ENCODE results near the gene IRAK2. TPM values are rescaled to one million over a fixed set of nuclear protein-coding genes. Genes with fewer than 3 reads are reported as not detected.

IRAK2 gene
- total RNA-seq, 2 experiments from 2014 or later = 1.4 TPM

- Histone ChIP-seq H3K9me3 (ENCODE audit: low read length) (no peaks in the 10 kb centered on the region), H4K20me1 (ENCODE audit: insufficient read depth, low read length) (no peaks in the 10 kb centered on the region; the same call in 1 of the 2 replicates), H3K4me2 (ENCODE audit: low read length) (no peak overlapping the region), H3K4me3 (ENCODE audit: low read depth, low read length, poor library complexity, severe bottlenecking) (no peak overlapping the region), H3K4me1 (ENCODE audit: insufficient read depth, low read length, poor library complexity, severe bottlenecking) (no peaks in the 10 kb centered on the region), H3K9me2 (ENCODE audit: insufficient read depth, low read length) (no peaks in the 10 kb centered on the region), H3K79me2 (ENCODE audit: insufficient read depth, low read depth, low read length) (no peaks in the 10 kb centered on the region), H3K36me3 (ENCODE audit: insufficient read depth, low read length) (peaks cover 58% of the 10 kb centered on the region; the same call in 1 of the 2 replicates), H2AFZ (ENCODE audit: low read length) (no peak overlapping the region), H3K27ac (ENCODE audit: low read depth, low read length, poor library complexity, severe bottlenecking) (no peak overlapping the region)
- intact Hi-C loops (cut with micrococcal nuclease; ENCODE audit: unreplicated experiment) = no loop called here
- ChIA-PET CTCF (ENCODE audit: unreplicated experiment) (no interaction called here), POLR2A (no interaction called here)
- no peak for DNase-seq (ENCODE audit: low spot score)
- no peak for TF ChIP-seq EZH2phosphoT487 (IDR thresholded peaks at IDR 0.05; ENCODE audit: borderline replicate concordance, low read depth, low read length)
- TF ChIP-seq CTCF (conservative IDR thresholded peaks at IDR 0.05; ENCODE audit: low read length) = no peak
- BruUV-seq (replicated peaks) = no TSS peak
These were observed 123.3 kb downstream of the IRAK2 start for GRCh38 chr3:10287936-10288574.

- H3K4me2 ChIP-seq (ENCODE audit: low read length) = no peak overlapping the region
- H3K4me1 ChIP-seq (ENCODE audit: insufficient read depth, low read length, poor library complexity, severe bottlenecking) = no peaks in the 10 kb centered on the region
- POLR2A ChIA-PET = interaction anchor here (0.6 kb wide), 1 partner anchor 93 kb away, joined by 4 read pairs; no protein-coding TSS in a partner anchor
- H3K27ac ChIP-seq (ENCODE audit: low read depth, low read length, poor library complexity, severe bottlenecking) = no peak overlapping the region
- DNase-seq (ENCODE audit: low spot score) = no peak
- TF ChIP-seq CTCF (conservative IDR thresholded peaks at IDR 0.05; ENCODE audit: low read length) (no peak), EZH2phosphoT487 (IDR thresholded peaks at IDR 0.05; ENCODE audit: borderline replicate concordance, low read depth, low read length) (no peak)
- no peaks in the 10 kb centered on the region for H3K9me3 ChIP-seq (ENCODE audit: low read length)
- no TSS peak for BruUV-seq (replicated peaks)
- no peaks in the 10 kb centered on the region; the same call in 1 of the 2 replicates for H4K20me1 ChIP-seq (ENCODE audit: insufficient read depth, low read length)
- CTCF ChIA-PET (ENCODE audit: unreplicated experiment) = no interaction called here
- H3K4me3 ChIP-seq (ENCODE audit: low read depth, low read length, poor library complexity, severe bottlenecking) = no peak overlapping the region
- H3K9me2 ChIP-seq (ENCODE audit: insufficient read depth, low read length) = no peaks in the 10 kb centered on the region
- no peak overlapping the region for H2AFZ ChIP-seq (ENCODE audit: low read length)
- H3K36me3 ChIP-seq (ENCODE audit: insufficient read depth, low read length) = peaks cover 58% of the 10 kb centered on the region; the same call in 1 of the 2 replicates
- intact Hi-C loops (cut with micrococcal nuclease; ENCODE audit: unreplicated experiment) = no loop called here
- H3K79me2 ChIP-seq (ENCODE audit: insufficient read depth, low read depth, low read length) = no peaks in the 10 kb centered on the region
These were observed 123.8 kb downstream of the IRAK2 start for GRCh38 chr3:10288575-10288960.

- TF ChIP-seq CTCF (conservative IDR thresholded peaks at IDR 0.05; ENCODE audit: low read length) = no peak
- BruUV-seq (replicated peaks) = no TSS peak
- intact Hi-C loops (cut with micrococcal nuclease; ENCODE audit: unreplicated experiment) = no loop called here
- Histone ChIP-seq H3K9me3 (ENCODE audit: low read length) (no peaks in the 10 kb centered on the region), H3K4me1 (ENCODE audit: insufficient read depth, low read length, poor library complexity, severe bottlenecking) (no peaks in the 10 kb centered on the region), H2AFZ (ENCODE audit: low read length) (no peak overlapping the region), H3K79me2 (ENCODE audit: insufficient read depth, low read depth, low read length) (no peaks in the 10 kb centered on the region), H3K27ac (ENCODE audit: low read depth, low read length, poor library complexity, severe bottlenecking) (no peak overlapping the region), H3K36me3 (ENCODE audit: insufficient read depth, low read length) (peaks cover 56% of the 10 kb centered on the region; the same call in 1 of the 2 replicates), H3K4me3 (ENCODE audit: low read depth, low read length, poor library complexity, severe bottlenecking) (no peak overlapping the region), H3K4me2 (ENCODE audit: low read length) (no peak overlapping the region), H3K9me2 (ENCODE audit: insufficient read depth, low read length) (no peaks in the 10 kb centered on the region), H4K20me1 (ENCODE audit: insufficient read depth, low read length) (no peaks in the 10 kb centered on the region; the same call in 1 of the 2 replicates)
- CTCF ChIA-PET (ENCODE audit: unreplicated experiment) = no interaction called here
- no peak for DNase-seq (ENCODE audit: low spot score)
- POLR2A ChIA-PET = interaction anchor here (0.6 kb wide), 3 partner anchors 93 to 348 kb away, joined by 3 to 4 read pairs (median 4); no protein-coding TSS in a partner anchor
These were observed 124.4 kb downstream of the IRAK2 start for GRCh38 chr3:10289077-10289476.

Data from OCI-LY7 (cell line).